CD4-positive, CD25-positive, alpha-beta regulatory T cell (primary cell): ENCODE data around the gene C12orf42. TPM values are rescaled to one million over a fixed set of nuclear protein-coding genes. Genes with fewer than 3 reads are reported as not detected.

ENCODE experiments used
- ATAC-seq, 2 donors: fragments of 150-1000 bp; cut with Tn5 transposase; one replicate each; pipeline ENCODE4 v1.10.0; 2021; ENCODE audit warnings: low read depth in 2 of 2, moderate number of reproducible peaks in 2 of 2, moderate library complexity in 1 of 2
- DNase-seq, 3 donors: peaks; one replicate each; pipeline versions ENCODE4 v3.0.0 to v3.0.0-alpha.2; 2012 to 2022; ENCODE audit warnings: mixed read lengths in 1 of 3
- H3K27ac ChIP-seq: one replicate; pipeline ENCODE4 v1.7.0; 2013; ENCODE audit warnings: mild to moderate bottlenecking, low read length; ENCODE audit not compliant: insufficient read depth, poor library complexity, severe bottlenecking
- H3K27me3 ChIP-seq: one replicate; pipeline ENCODE4 v1.7.0; 2013; ENCODE audit warnings: low read length; ENCODE audit not compliant: control insufficient read depth, insufficient read depth
- H3K36me3 ChIP-seq: one replicate; pipeline ENCODE4 v1.7.0; 2013; ENCODE audit warnings: mild to moderate bottlenecking, low read length, moderate library complexity; ENCODE audit not compliant: control insufficient read depth, insufficient read depth
- H3K4me1 ChIP-seq: 2 replicates; pipeline ENCODE4 v1.7.0; 2013; ENCODE audit warnings: mild to moderate bottlenecking, low read length; ENCODE audit not compliant: insufficient read depth, control insufficient read depth, poor library complexity, severe bottlenecking
- H3K4me3 ChIP-seq: one replicate; pipeline ENCODE4 v1.7.0; 2013; ENCODE audit warnings: low read depth, mild to moderate bottlenecking, low read length, moderate library complexity
- H3K9me3 ChIP-seq, 2 experiments: 1 replicate in 1 of 2; 2 replicates in 1 of 2; pipeline ENCODE4 v1.7.0; 2013; ENCODE audit warnings: low read length in 2 of 2, mild to moderate bottlenecking in 1 of 2, moderate library complexity in 1 of 2; ENCODE audit not compliant: control insufficient read depth in 2 of 2
- H3K27ac Mint-ChIP-seq, 3 donors: one replicate each; pipeline ENCODE4 v1.8.0; 2020 to 2022; ENCODE audit warnings: mild to moderate bottlenecking in 3 of 3, mixed read lengths in 3 of 3, moderate library complexity in 2 of 3
- H3K27me3 Mint-ChIP-seq: one replicate; pipeline ENCODE4 v1.8.0; 2022; ENCODE audit warnings: mild to moderate bottlenecking, mixed read lengths
- H3K36me3 Mint-ChIP-seq: one replicate; pipeline ENCODE4 v1.8.0; 2020; ENCODE audit warnings: mixed read lengths
- H3K4me1 Mint-ChIP-seq, 4 donors: one replicate each; pipeline ENCODE4 v1.8.0; 2020 to 2022; ENCODE audit warnings: mixed read lengths in 4 of 4, mild to moderate bottlenecking in 1 of 4
- H3K4me3 Mint-ChIP-seq, 4 donors: one replicate each; pipeline ENCODE4 v1.8.0; 2020 to 2022; ENCODE audit warnings: mild to moderate bottlenecking in 4 of 4, mixed read lengths in 4 of 4, moderate library complexity in 3 of 4
- H3K9me3 Mint-ChIP-seq, 7 donors: one replicate each; pipeline ENCODE4 v1.8.0; 2020 to 2022; ENCODE audit warnings: mixed read lengths in 7 of 7, mild to moderate bottlenecking in 3 of 7, moderate library complexity in 2 of 7
- polyA plus RNA-seq, 4 donors: library from polyadenylated mRNA; unstranded; fragments of 300-500 nt; fragmentation: Illumina TruSeq; gene quantifications; one replicate each; pipeline ENCODE4 v1.2.3, GENCODE V29; 2021
- total RNA-seq: library from RNA; stranded (reverse); gene quantifications from one replicate; pipeline ENCODE4 v1.2.3, GENCODE V29; 2022

Gene C12orf42
- total and polyA plus RNA-seq, 5 donors from 2014 or later: 3.8 to 10.0 (median 8.1) TPM

GRCh38 chr12:103523771-103524170 lies 28.0 kb upstream of the C12orf42 start:
- H3K4me1 ChIP-seq: no peaks in the 10 kb centered on the region
- no peak overlapping the region for H3K4me3 Mint-ChIP-seq
- peaks cover 0 to 2% (median 0%) of the 10 kb centered on the region in 7 donors for H3K9me3 Mint-ChIP-seq
- H3K27me3 Mint-ChIP-seq: no peaks in the 10 kb centered on the region
- ATAC-seq (no peak), DNase-seq (no peak)
- no peaks in the 10 kb centered on the region for H3K36me3 Mint-ChIP-seq
- H3K36me3 ChIP-seq: no peaks in the 10 kb centered on the region
- no peaks in the 10 kb centered on the region for H3K4me1 Mint-ChIP-seq
- H3K9me3 ChIP-seq: no peaks in the 10 kb centered on the region
- no peak overlapping the region for H3K27ac Mint-ChIP-seq
- no peak overlapping the region for H3K27ac ChIP-seq
- H3K4me3 ChIP-seq: no peak overlapping the region
- H3K27me3 ChIP-seq: no peaks in the 10 kb centered on the region

- H3K4me3 ChIP-seq: no peak overlapping the region
- H3K9me3 ChIP-seq: no peaks in the 10 kb centered on the region
- no peak overlapping the region for H3K27ac ChIP-seq
- H3K27ac Mint-ChIP-seq: no peak overlapping the region
- H3K4me1 Mint-ChIP-seq: no peaks in the 10 kb centered on the region
- DNase-seq (no peak), ATAC-seq (no peak)
- no peaks in the 10 kb centered on the region for H3K27me3 Mint-ChIP-seq
- no peaks in the 10 kb centered on the region for H3K36me3 ChIP-seq
- H3K4me3 Mint-ChIP-seq: no peak overlapping the region
- H3K27me3 ChIP-seq: no peaks in the 10 kb centered on the region
- no peaks in the 10 kb centered on the region for H3K36me3 Mint-ChIP-seq
- peaks cover 0 to 4% (median 0%) of the 10 kb centered on the region in 7 donors for H3K9me3 Mint-ChIP-seq
- no peaks in the 10 kb centered on the region for H3K4me1 ChIP-seq
These were observed 25.0 kb upstream of the C12orf42 start for GRCh38 chr12:103520686-103521215.

- H3K27ac Mint-ChIP-seq: no peak overlapping the region
- Histone ChIP-seq H3K27me3 (no peaks in the 10 kb centered on the region), H3K36me3 (no peaks in the 10 kb centered on the region), H3K4me1 (no peaks in the 10 kb centered on the region), H3K4me3 (no peak overlapping the region), H3K27ac (no peak overlapping the region), H3K9me3 (no peaks in the 10 kb centered on the region)
- peaks cover 0 to 4% (median 0%) of the 10 kb centered on the region in 7 donors for H3K9me3 Mint-ChIP-seq
- H3K4me3 Mint-ChIP-seq: no peak overlapping the region
- no peaks in the 10 kb centered on the region for H3K36me3 Mint-ChIP-seq
- H3K27me3 Mint-ChIP-seq: no peaks in the 10 kb centered on the region
- ATAC-seq (no peak), DNase-seq (no peak)
- H3K4me1 Mint-ChIP-seq: no peaks in the 10 kb centered on the region
These were observed 23.9 kb upstream of the C12orf42 start for GRCh38 chr12:103519632-103520031.

- H3K36me3 ChIP-seq: no peaks in the 10 kb centered on the region
- H3K9me3 Mint-ChIP-seq: peaks cover 0 to 4% (median 0%) of the 10 kb centered on the region in 7 donors
- H3K4me3 Mint-ChIP-seq: no peak overlapping the region
- no peaks in the 10 kb centered on the region for H3K27me3 ChIP-seq
- no peak for ATAC-seq
- H3K27me3 Mint-ChIP-seq: no peaks in the 10 kb centered on the region
- H3K27ac Mint-ChIP-seq: no peak overlapping the region
- no peaks in the 10 kb centered on the region for H3K36me3 Mint-ChIP-seq
- H3K9me3 ChIP-seq: no peaks in the 10 kb centered on the region
- no peaks in the 10 kb centered on the region for H3K4me1 Mint-ChIP-seq
- no peak overlapping the region for H3K4me3 ChIP-seq
- no peak overlapping the region for H3K27ac ChIP-seq
- no peak for DNase-seq
- H3K4me1 ChIP-seq: no peaks in the 10 kb centered on the region
These were observed 23.1 kb upstream of the C12orf42 start for GRCh38 chr12:103518899-103519298.

GRCh38 chr12:103517161-103517560 lies 21.4 kb upstream of the C12orf42 start:
- Mint-ChIP-seq H3K27ac (no peak overlapping the region), H3K4me1 (no peaks in the 10 kb centered on the region), H3K27me3 (no peaks in the 10 kb centered on the region), H3K4me3 (no peak overlapping the region), H3K36me3 (no peaks in the 10 kb centered on the region), H3K9me3 (peaks cover 0 to 6% (median 0%) of the 10 kb centered on the region in 7 donors)
- ATAC-seq (no peak), DNase-seq (no peak)
- H3K9me3 ChIP-seq: no peaks in the 10 kb centered on the region
- H3K27me3 ChIP-seq: no peaks in the 10 kb centered on the region
- H3K4me1 ChIP-seq: no peaks in the 10 kb centered on the region
- no peak overlapping the region for H3K4me3 ChIP-seq
- H3K36me3 ChIP-seq: no peaks in the 10 kb centered on the region
- no peak overlapping the region for H3K27ac ChIP-seq

GRCh38 chr12:103515341-103515740 lies 19.6 kb upstream of the C12orf42 start:
- Mint-ChIP-seq H3K36me3 (no peaks in the 10 kb centered on the region), H3K27me3 (peaks cover 5% of the 10 kb centered on the region), H3K4me1 (no peaks in the 10 kb centered on the region), H3K4me3 (no peak overlapping the region), H3K9me3 (peaks cover 0 to 4% (median 0%) of the 10 kb centered on the region in 7 donors), H3K27ac (no peak overlapping the region)
- DNase-seq (no peak), ATAC-seq (no peak)
- Histone ChIP-seq H3K36me3 (no peaks in the 10 kb centered on the region), H3K4me1 (no peaks in the 10 kb centered on the region), H3K27me3 (no peaks in the 10 kb centered on the region), H3K27ac (no peak overlapping the region), H3K4me3 (no peak overlapping the region), H3K9me3 (no peaks in the 10 kb centered on the region)

GRCh38 chr12:103513875-103514274 lies 18.1 kb upstream of the C12orf42 start:
- Histone ChIP-seq H3K4me1 (no peaks in the 10 kb centered on the region), H3K4me3 (no peak overlapping the region), H3K27me3 (no peaks in the 10 kb centered on the region), H3K27ac (no peak overlapping the region), H3K36me3 (no peaks in the 10 kb centered on the region), H3K9me3 (no peaks in the 10 kb centered on the region)
- peaks cover 0 to 4% (median 0%) of the 10 kb centered on the region in 7 donors for H3K9me3 Mint-ChIP-seq
- H3K27ac Mint-ChIP-seq: peak overlapping the region in 1 of 3 donors; percentile 32
- ATAC-seq: no peak
- no peaks in the 10 kb centered on the region for H3K4me1 Mint-ChIP-seq
- H3K4me3 Mint-ChIP-seq: no peak overlapping the region
- DNase-seq: no peak
- H3K36me3 Mint-ChIP-seq: no peaks in the 10 kb centered on the region
- peaks cover 5% of the 10 kb centered on the region for H3K27me3 Mint-ChIP-seq
